Measurements from ENCODE around the gene SLC6A8. TPM values are rescaled to one million over a fixed set of nuclear protein-coding genes. Genes with fewer than 3 reads are reported as not detected.

Gene SLC6A8
- total RNA-seq, 4 donors from 2014 or later: 26.5 to 43.5 (median 34.5) TPM

GRCh38 chrX:153644356-153645125 lies 43.2 kb upstream of the SLC6A8 start:
- 25 to 53% methylated on average over 5 to 11 of the region's 46 CpGs for WGBS, 2 donors
- DNase-seq (ENCODE audit: low spot score in 2 of 2): peak in 1 of 2 donors; percentile 56
- intact Hi-C loops (cut with DNase I; ENCODE audit: low total_unique reads): no loop called here
- no peak overlapping the region for H3K4me3 ChIP-seq (ENCODE audit: low read depth, poor library complexity, severe bottlenecking)
- TF ChIP-seq CTCF (IDR thresholded peaks at IDR 0.05) (no peak), POLR2A (IDR thresholded peaks at IDR 0.05) (no peak)

GRCh38 chrX:153645151-153645550 lies 42.6 kb upstream of the SLC6A8 start:
- WGBS, 2 donors: 79 to 84% methylated on average over 3 to 6 of the region's 6 CpGs
- peak in 1 of 2 donors; percentile 70 for DNase-seq (ENCODE audit: low spot score in 2 of 2)
- no peak for TF ChIP-seq POLR2A (IDR thresholded peaks at IDR 0.05)
- TF ChIP-seq CTCF (IDR thresholded peaks at IDR 0.05): no peak
- H3K4me3 ChIP-seq (ENCODE audit: low read depth, poor library complexity, severe bottlenecking): no peak overlapping the region
- intact Hi-C loops (cut with DNase I; ENCODE audit: low total_unique reads): no loop called here

GRCh38 chrX:153645921-153646488 lies 41.7 kb upstream of the SLC6A8 start:
- peak in 1 of 2 donors; percentile 59 for DNase-seq (ENCODE audit: low spot score in 2 of 2)
- intact Hi-C loops (cut with DNase I; ENCODE audit: low total_unique reads): no loop called here
- H3K4me3 ChIP-seq (ENCODE audit: low read depth, poor library complexity, severe bottlenecking): no peak overlapping the region
- TF ChIP-seq CTCF (IDR thresholded peaks at IDR 0.05): no peak
- no peak for TF ChIP-seq POLR2A (IDR thresholded peaks at IDR 0.05)
- WGBS, 2 donors: 61 to 67% methylated on average over 10 of the region's 10 CpGs

- no peak for TF ChIP-seq POLR2A (IDR thresholded peaks at IDR 0.05)
- peak in 1 of 3 donors; percentile 37 for TF ChIP-seq CTCF (IDR thresholded peaks at IDR 0.05)
- WGBS, 2 donors: 4 to 31% methylated on average over 9 to 18 of the region's 53 CpGs
- no peak within 1 kb of the TSS for H3K4me3 ChIP-seq (ENCODE audit: low read depth, poor library complexity, severe bottlenecking)
- intact Hi-C loops (cut with DNase I; ENCODE audit: low total_unique reads): no loop called here
- DNase-seq (ENCODE audit: low spot score in 2 of 2): peak in 1 of 2 donors; percentile 60
These were observed 40.9 kb upstream of the SLC6A8 start, which contains the start of gene DUSP9 for GRCh38 chrX:153646620-153647373. TSS of gene DUSP9 (plus strand) at chrX:153647203. CDS start at chrX:153647954, 751 bp downstream.

- no peak overlapping the region for H3K4me3 ChIP-seq (ENCODE audit: low read depth, poor library complexity, severe bottlenecking)
- intact Hi-C loops (cut with DNase I; ENCODE audit: low total_unique reads): no loop called here
- 60% methylated on average over 45 of the region's 85 CpGs; no CpG with 5 or more reads in 1 of the 2 donors for WGBS, 2 donors
- TF ChIP-seq POLR2A (IDR thresholded peaks at IDR 0.05) (no peak), CTCF (IDR thresholded peaks at IDR 0.05) (no peak)
- peak in 1 of 2 donors; percentile 83 for DNase-seq (ENCODE audit: low spot score in 2 of 2)
These were observed 40.0 kb upstream of the SLC6A8 start for GRCh38 chrX:153647461-153648357.
